Right lobe of liver (tissue), 4 donors: Measurements from ENCODE around the gene NFATC4.

Experiments
- POLR2A ChIP-seq: fragments of 450-650 bp; IDR thresholded peaks from one replicate; pipeline ENCODE4 v1.6.1; 2017; ENCODE audit warnings: antibody characterized with exemption, mild to moderate bottlenecking
- TF ChIP-seq, protein P1 (sequence below), 4 donors: fragments of 200-600 bp in 3 of 4; fragments of 450-650 bp in 1 of 4; IDR thresholded peaks; one replicate each; pipeline versions ENCODE4 v1.5.1 to v1.8.0; 2016 to 2022; ENCODE audit warnings: antibody characterized with exemption in 4 of 4, mild to moderate bottlenecking in 2 of 4
- donor health status: DM: no; HTN: no; CAD: no.
- donor health status: DM: no; HTN: no; CAD: no.
- donor health status: DM: no; HTN: yes; CAD: no.

DNA sequence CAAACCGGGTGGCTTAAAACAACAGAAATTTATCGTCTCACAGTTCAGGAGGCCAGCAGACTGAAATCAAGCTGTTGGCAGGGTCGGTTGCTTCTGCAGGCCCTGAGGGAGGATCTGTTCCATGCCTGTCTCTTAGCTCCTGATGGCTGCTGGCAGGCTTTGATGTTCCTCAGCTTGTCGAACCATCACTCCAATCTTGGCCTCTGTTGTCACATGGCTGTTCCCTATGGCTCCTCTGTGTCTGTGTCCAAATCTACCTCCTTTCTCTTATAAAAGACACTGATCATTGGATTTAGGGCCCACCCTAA lies 14.0 kb downstream of the NFATC4 start:
- TF ChIP-seq, protein P1, sequence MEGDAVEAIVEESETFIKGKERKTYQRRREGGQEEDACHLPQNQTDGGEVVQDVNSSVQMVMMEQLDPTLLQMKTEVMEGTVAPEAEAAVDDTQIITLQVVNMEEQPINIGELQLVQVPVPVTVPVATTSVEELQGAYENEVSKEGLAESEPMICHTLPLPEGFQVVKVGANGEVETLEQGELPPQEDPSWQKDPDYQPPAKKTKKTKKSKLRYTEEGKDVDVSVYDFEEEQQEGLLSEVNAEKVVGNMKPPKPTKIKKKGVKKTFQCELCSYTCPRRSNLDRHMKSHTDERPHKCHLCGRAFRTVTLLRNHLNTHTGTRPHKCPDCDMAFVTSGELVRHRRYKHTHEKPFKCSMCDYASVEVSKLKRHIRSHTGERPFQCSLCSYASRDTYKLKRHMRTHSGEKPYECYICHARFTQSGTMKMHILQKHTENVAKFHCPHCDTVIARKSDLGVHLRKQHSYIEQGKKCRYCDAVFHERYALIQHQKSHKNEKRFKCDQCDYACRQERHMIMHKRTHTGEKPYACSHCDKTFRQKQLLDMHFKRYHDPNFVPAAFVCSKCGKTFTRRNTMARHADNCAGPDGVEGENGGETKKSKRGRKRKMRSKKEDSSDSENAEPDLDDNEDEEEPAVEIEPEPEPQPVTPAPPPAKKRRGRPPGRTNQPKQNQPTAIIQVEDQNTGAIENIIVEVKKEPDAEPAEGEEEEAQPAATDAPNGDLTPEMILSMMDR (IDR thresholded peaks at IDR 0.05) = no peak
- no peak for TF ChIP-seq POLR2A
